HEK293 (cell line): ENCODE results near the gene BCKDHA.

Experiments
- CTCF ChIA-PET: fragments of 350-600 bp; formaldehyde crosslinking; extraction: SDS; loops from one replicate; lab custom pipeline; 2021; ENCODE audit warnings: antibody characterized with exemption; lab: Yijun Ruan, JAX
- POLR2A ChIA-PET: fragments of 300-600 bp; formaldehyde crosslinking; extraction: SDS; loops from one replicate; lab custom pipeline; 2020; ENCODE audit warnings: antibody characterized with exemption, inconsistent platforms; lab: Yijun Ruan, JAX
- H3K27ac ChIP-seq: fragments of 200-500 bp; sonication (Bioruptor generic); 2 replicates; pipeline ENCODE4 v1.5.1; 2014; ENCODE audit warnings: low read depth, low read length, control low read depth, inconsistent platforms; ENCODE audit errors: extremely low read depth
- H3K36me3 ChIP-seq, 2 experiments: fragments of 200-500 bp in 1 of 2; sonication (Bioruptor generic) in 1 of 2; 1 replicate in 1 of 2; 2 replicates in 1 of 2; pipeline ENCODE4 v1.5.1; 2014 to 2017; ENCODE audit warnings: inconsistent platforms in 2 of 2, low read length in 2 of 2; ENCODE audit not compliant: control insufficient read depth in 2 of 2, insufficient read depth in 1 of 2
- H3K4me1 ChIP-seq: fragments of 200-500 bp; sonication (Bioruptor generic); 2 replicates; pipeline ENCODE4 v1.5.1; 2014; ENCODE audit warnings: mild to moderate bottlenecking, low read length, inconsistent platforms; ENCODE audit not compliant: control insufficient read depth, insufficient read depth
- H3K4me3 ChIP-seq: 2 replicates; pipeline ENCODE4 v1.5.1; 2011; ENCODE audit warnings: low read depth, mild to moderate bottlenecking, control low read depth, low read length, moderate library complexity
- H3K9me3 ChIP-seq: fragments of 200-500 bp; sonication (Bioruptor generic); 2 replicates; pipeline ENCODE4 v1.5.1; 2014; ENCODE audit warnings: low read depth, low read length, inconsistent platforms; ENCODE audit not compliant: control insufficient read depth, insufficient read depth
- BCL11B ChIP-seq: fragments of 450-650 bp; formaldehyde crosslinking; IDR thresholded peaks from 2 replicates; pipeline ENCODE4 v1.5.1; 2016; ENCODE audit warnings: low read depth, missing biosample characterization, missing genetic modification characterization
- IKZF3 ChIP-seq: fragments of 450-650 bp; IDR thresholded peaks from 2 replicates; pipeline ENCODE4 v1.5.0; 2018; ENCODE audit warnings: missing biosample characterization, mild to moderate bottlenecking, missing genetic modification characterization, moderate library complexity
- PATZ1 ChIP-seq: fragments of 450-650 bp; formaldehyde crosslinking; IDR thresholded peaks from 2 replicates; pipeline ENCODE4 v1.5.1; 2016; ENCODE audit warnings: missing biosample characterization, missing genetic modification characterization
- PRDM1 ChIP-seq: fragments of 450-650 bp; formaldehyde crosslinking; IDR thresholded peaks from 2 replicates; pipeline ENCODE4; 2016; ENCODE audit warnings: missing biosample characterization, missing genetic modification characterization
- PRDM10 ChIP-seq: fragments of 450-650 bp; formaldehyde crosslinking; IDR thresholded peaks from 2 replicates; pipeline ENCODE4 v1.5.1; 2016; ENCODE audit warnings: missing biosample characterization, missing genetic modification characterization
- ZNF155 ChIP-seq: fragments of 450-650 bp; formaldehyde crosslinking; IDR thresholded peaks from 2 replicates; pipeline ENCODE4 v1.5.1; 2016; ENCODE audit warnings: missing biosample characterization, missing genetic modification characterization
- ZNF211 ChIP-seq: fragments of 450-650 bp; formaldehyde crosslinking; IDR thresholded peaks from 2 replicates; pipeline ENCODE4 v1.5.1; 2016; ENCODE audit warnings: low read depth, missing biosample characterization, missing genetic modification characterization
- ZNF223 ChIP-seq: fragments of 450-650 bp; formaldehyde crosslinking; IDR thresholded peaks from 2 replicates; pipeline ENCODE4 v1.5.1; 2016; ENCODE audit warnings: missing biosample characterization, missing genetic modification characterization
- ZNF23 ChIP-seq: fragments of 450-650 bp; formaldehyde crosslinking; IDR thresholded peaks from 2 replicates; pipeline ENCODE4 v1.5.1; 2016; ENCODE audit warnings: missing biosample characterization, missing genetic modification characterization, borderline replicate concordance
- ZNF423 ChIP-seq: fragments of 450-650 bp; formaldehyde crosslinking; IDR thresholded peaks from 2 replicates; pipeline ENCODE4 v1.5.1; 2016; ENCODE audit warnings: missing biosample characterization, missing genetic modification characterization
- ZNF473 ChIP-seq: fragments of 450-650 bp; formaldehyde crosslinking; IDR thresholded peaks from 2 replicates; pipeline ENCODE4 v1.5.1; 2017; ENCODE audit warnings: missing biosample characterization, missing genetic modification characterization
- ZNF529 ChIP-seq: fragments of 450-650 bp; formaldehyde crosslinking; IDR thresholded peaks from 2 replicates; pipeline ENCODE4 v1.5.1; 2017; ENCODE audit warnings: missing genetic modification characterization, missing biosample characterization; ENCODE audit not compliant: insufficient replicate concordance
- ZNF629 ChIP-seq: fragments of 450-650 bp; formaldehyde crosslinking; IDR thresholded peaks from 2 replicates; pipeline ENCODE4 v1.5.1; 2017; ENCODE audit warnings: missing biosample characterization, missing genetic modification characterization
- ZNF768 ChIP-seq: fragments of 450-650 bp; formaldehyde crosslinking; IDR thresholded peaks from 2 replicates; pipeline ENCODE4 v1.5.1; 2018; ENCODE audit warnings: missing biosample characterization, mild to moderate bottlenecking, missing genetic modification characterization
- TF ChIP-seq, protein P1 (sequence below): fragments of 450-650 bp; formaldehyde crosslinking; IDR thresholded peaks from 2 replicates; pipeline ENCODE4; 2016; ENCODE audit warnings: missing biosample characterization, missing genetic modification characterization
- TF ChIP-seq, protein P2 (sequence below): fragments of 450-650 bp; formaldehyde crosslinking; IDR thresholded peaks from 2 replicates; pipeline ENCODE4 v1.5.1; 2016; ENCODE audit warnings: missing biosample characterization, missing genetic modification characterization, borderline replicate concordance
- TF ChIP-seq, protein P3 (sequence below): fragments of 450-650 bp; formaldehyde crosslinking; IDR thresholded peaks from 2 replicates; pipeline ENCODE4 v1.5.1; 2016; ENCODE audit warnings: missing biosample characterization, missing genetic modification characterization

BCKDHA gene

DNA sequence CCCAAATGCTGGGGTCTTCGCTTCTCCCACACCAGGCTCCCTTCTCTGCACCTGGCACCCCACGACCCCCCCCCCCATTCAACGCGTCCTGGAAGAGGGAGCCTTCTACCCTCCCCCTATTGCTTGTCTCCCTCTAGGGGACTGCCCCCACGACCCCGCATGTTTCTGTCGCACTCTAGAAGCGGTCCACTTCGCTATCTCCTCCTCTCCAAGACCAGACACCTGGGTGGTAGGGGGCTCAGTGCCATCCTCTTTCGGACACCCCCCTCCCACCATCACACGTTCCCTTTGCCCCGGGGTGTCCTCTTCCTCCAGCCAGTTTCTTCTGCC lies 45.4 kb upstream of the BCKDHA start:
- TF ChIP-seq PRDM10 (tag by site-specific recombination) (peak; percentile 99), ZNF768 (tag by site-specific recombination) (no peak), ZNF155 (no peak), PATZ1 (peak; percentile 71), ZNF211 (tag by site-specific recombination) (no peak), PRDM1 (tag by site-specific recombination) (peak; percentile 3; the same call in 1 of the 2 replicates), BCL11B (tag by site-specific recombination) (peak; percentile 35; the same call in 1 of the 2 replicates), ZNF629 (tag by site-specific recombination) (0 out of 2 replicates have a peak, but pooled peaks have one; percentile 38), ZNF23 (tag by site-specific recombination) (0 out of 2 replicates have a peak, but pooled peaks have one; percentile 27), ZNF423 (tag by site-specific recombination) (peak; percentile 12; the same call in 1 of the 2 replicates)
- no peaks in the 10 kb centered on the region for H3K9me3 ChIP-seq
- H3K4me1 ChIP-seq: peaks cover 5% of the 10 kb centered on the region; the same call in 1 of the 2 replicates
- H3K36me3 ChIP-seq: peaks cover 8 to 13% of the 10 kb centered on the region in 2 experiments; a peak in 2 of 3 replicates
- H3K27ac ChIP-seq: peak overlapping the region; percentile 77; the same call in 1 of the 2 replicates
- CTCF ChIA-PET: interaction anchor here (0.5 to 5.3 kb wide), 17 partner anchors 12 to 717 kb away, joined by 3 to 64 read pairs (median 4); partner anchors contain the start of genes B9D2 and DMAC2
- H3K4me3 ChIP-seq: peak overlapping the region; percentile 43
- POLR2A ChIA-PET: interaction anchor here (0.8 to 3.1 kb wide), 13 partner anchors 12 to 87 kb away, joined by 3 to 73 read pairs (median 5); partner anchors contain the start of genes B9D2, DMAC2, HNRNPUL1 and TMEM91

- ChIA-PET POLR2A (interaction anchor here (0.5 to 3.1 kb wide), 16 partner anchors 11 to 88 kb away, joined by 3 to 73 read pairs (median 4); partner anchors contain the start of genes B9D2, DMAC2, HNRNPUL1 and TMEM91), CTCF (interaction anchor here (0.6 to 5.3 kb wide), 16 partner anchors 11 to 487 kb away, joined by 3 to 64 read pairs (median 4); partner anchors contain the start of genes B9D2 and DMAC2)
- peaks cover 5% of the 10 kb centered on the region; the same call in 1 of the 2 replicates for H3K4me1 ChIP-seq
- peak overlapping the region; percentile 43 for H3K4me3 ChIP-seq
- H3K9me3 ChIP-seq: no peaks in the 10 kb centered on the region
- H3K36me3 ChIP-seq: peaks cover 2 to 10% of the 10 kb centered on the region in 2 experiments; a peak in 2 of 3 replicates
- peak overlapping the region; percentile 77; the same call in 1 of the 2 replicates for H3K27ac ChIP-seq
- TF ChIP-seq ZNF155 (no peak), ZNF529 (tag by site-specific recombination) (no peak), ZNF223 (tag by site-specific recombination) (no peak), IKZF3 (tag by site-specific recombination) (no peak), ZNF473 (tag by site-specific recombination) (no peak)
- TF ChIP-seq, protein P1, sequence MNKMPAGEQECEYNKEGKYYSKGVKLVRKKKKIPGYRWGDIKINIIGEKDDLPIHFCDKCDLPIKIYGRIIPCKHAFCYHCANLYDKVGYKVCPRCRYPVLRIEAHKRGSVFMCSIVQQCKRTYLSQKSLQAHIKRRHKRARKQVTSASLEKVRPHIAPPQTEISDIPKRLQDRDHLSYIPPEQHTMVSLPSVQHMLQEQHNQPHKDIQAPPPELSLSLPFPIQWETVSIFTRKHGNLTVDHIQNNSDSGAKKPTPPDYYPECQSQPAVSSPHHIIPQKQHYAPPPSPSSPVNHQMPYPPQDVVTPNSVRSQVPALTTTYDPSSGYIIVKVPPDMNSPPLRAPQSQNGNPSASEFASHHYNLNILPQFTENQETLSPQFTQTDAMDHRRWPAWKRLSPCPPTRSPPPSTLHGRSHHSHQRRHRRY: no peak
- TF ChIP-seq, protein P2, sequence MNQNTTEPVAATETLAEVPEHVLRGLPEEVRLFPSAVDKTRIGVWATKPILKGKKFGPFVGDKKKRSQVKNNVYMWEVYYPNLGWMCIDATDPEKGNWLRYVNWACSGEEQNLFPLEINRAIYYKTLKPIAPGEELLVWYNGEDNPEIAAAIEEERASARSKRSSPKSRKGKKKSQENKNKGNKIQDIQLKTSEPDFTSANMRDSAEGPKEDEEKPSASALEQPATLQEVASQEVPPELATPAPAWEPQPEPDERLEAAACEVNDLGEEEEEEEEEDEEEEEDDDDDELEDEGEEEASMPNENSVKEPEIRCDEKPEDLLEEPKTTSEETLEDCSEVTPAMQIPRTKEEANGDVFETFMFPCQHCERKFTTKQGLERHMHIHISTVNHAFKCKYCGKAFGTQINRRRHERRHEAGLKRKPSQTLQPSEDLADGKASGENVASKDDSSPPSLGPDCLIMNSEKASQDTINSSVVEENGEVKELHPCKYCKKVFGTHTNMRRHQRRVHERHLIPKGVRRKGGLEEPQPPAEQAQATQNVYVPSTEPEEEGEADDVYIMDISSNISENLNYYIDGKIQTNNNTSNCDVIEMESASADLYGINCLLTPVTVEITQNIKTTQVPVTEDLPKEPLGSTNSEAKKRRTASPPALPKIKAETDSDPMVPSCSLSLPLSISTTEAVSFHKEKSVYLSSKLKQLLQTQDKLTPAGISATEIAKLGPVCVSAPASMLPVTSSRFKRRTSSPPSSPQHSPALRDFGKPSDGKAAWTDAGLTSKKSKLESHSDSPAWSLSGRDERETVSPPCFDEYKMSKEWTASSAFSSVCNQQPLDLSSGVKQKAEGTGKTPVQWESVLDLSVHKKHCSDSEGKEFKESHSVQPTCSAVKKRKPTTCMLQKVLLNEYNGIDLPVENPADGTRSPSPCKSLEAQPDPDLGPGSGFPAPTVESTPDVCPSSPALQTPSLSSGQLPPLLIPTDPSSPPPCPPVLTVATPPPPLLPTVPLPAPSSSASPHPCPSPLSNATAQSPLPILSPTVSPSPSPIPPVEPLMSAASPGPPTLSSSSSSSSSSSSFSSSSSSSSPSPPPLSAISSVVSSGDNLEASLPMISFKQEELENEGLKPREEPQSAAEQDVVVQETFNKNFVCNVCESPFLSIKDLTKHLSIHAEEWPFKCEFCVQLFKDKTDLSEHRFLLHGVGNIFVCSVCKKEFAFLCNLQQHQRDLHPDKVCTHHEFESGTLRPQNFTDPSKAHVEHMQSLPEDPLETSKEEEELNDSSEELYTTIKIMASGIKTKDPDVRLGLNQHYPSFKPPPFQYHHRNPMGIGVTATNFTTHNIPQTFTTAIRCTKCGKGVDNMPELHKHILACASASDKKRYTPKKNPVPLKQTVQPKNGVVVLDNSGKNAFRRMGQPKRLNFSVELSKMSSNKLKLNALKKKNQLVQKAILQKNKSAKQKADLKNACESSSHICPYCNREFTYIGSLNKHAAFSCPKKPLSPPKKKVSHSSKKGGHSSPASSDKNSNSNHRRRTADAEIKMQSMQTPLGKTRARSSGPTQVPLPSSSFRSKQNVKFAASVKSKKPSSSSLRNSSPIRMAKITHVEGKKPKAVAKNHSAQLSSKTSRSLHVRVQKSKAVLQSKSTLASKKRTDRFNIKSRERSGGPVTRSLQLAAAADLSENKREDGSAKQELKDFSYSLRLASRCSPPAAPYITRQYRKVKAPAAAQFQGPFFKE (tag by site-specific recombination): no peak
- TF ChIP-seq, protein P3, sequence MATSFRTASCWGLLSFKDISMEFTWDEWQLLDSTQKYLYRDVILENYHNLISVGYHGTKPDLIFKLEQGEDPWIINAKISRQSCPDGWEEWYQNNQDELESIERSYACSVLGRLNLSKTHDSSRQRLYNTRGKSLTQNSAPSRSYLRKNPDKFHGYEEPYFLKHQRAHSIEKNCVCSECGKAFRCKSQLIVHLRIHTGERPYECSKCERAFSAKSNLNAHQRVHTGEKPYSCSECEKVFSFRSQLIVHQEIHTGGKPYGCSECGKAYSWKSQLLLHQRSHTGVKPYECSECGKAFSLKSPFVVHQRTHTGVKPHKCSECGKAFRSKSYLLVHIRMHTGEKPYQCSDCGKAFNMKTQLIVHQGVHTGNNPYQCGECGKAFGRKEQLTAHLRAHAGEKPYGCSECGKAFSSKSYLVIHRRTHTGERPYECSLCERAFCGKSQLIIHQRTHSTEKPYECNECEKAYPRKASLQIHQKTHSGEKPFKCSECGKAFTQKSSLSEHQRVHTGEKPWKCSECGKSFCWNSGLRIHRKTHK (tag by site-specific recombination): no peak
These were observed 44.8 kb upstream of the BCKDHA start for GRCh38 chr19:41352609-41353465.
